CD4-positive, alpha-beta T cell treated with Interleukin-17A for 4 hours (primary cell): ENCODE measurements around the gene KDF1.
"Not testable (repeated sequence)": the region's sequence is repeated elsewhere in the genome, so short reads cannot be mapped to it uniquely, and the experiment has no call there.

ENCODE experiments used
- DNase-seq: peaks from one replicate; pipeline ENCODE4 v3.0.0-alpha.2; 2020; ENCODE audit warnings: mixed read lengths

KDF1 gene

DNA sequence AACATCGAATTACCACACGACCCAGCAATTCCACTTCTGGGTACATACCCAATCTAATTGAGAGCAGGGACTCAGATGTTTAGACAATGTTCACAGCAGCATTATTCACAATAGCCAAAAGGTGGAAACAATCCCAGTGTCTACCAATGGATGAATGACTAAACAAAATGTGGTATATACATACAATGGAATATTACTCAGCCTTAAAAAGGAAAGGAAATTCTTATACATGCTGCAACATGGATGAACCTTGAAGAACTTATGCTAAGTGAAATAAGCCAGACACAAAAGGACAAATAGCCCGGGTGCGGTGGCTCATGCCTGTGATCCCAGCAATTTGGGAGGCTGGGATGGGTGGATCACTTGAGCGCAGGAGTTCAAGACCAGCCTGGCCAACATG lies 6.9 kb downstream of the KDF1 start:
- DNase-seq: no peak

DNA sequence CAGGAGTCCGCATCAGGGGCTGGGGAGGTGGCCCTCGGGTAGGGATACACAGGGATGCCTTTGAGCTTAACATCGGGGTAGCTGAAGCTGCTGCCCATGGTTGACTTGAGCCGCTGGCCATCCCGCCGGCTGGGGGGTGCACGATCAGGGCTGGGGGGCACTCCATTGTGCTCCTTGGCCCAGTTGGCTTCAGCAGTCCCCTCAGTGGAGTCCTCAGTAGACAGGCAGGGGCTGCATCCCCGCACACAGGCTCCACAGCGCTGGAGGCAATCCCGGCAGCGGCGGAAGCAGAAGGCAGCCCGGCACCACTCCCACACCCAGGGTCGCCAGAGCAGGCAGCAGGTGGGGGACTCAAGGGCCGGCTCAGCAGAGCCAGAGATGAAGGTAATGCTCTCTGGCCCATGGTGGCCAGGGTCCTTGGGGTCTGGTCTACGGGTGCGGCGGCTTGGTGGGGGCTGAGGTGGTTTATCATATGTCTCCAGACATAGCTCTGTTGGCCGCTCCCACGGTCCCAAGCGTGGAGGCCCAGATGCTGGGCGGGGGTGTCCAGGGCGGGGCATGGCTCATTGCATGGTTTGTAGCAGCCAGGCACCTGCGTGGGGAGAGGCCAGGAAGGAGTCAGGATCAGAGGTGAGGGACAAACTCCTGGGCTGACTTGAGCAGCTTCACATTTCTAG lies 8.3 kb downstream of the KDF1 start:
- DNase-seq: no peak

GRCh38 chr1:26951216-26951615 lies 9.1 kb downstream of the KDF1 start:
- DNase-seq: no peak

GRCh38 chr1:26950602-26951001 lies 9.7 kb downstream of the KDF1 start:
- no peak for DNase-seq

GRCh38 chr1:26949926-26950319 lies 10.3 kb downstream of the KDF1 start:
- no peak for DNase-seq

DNA sequence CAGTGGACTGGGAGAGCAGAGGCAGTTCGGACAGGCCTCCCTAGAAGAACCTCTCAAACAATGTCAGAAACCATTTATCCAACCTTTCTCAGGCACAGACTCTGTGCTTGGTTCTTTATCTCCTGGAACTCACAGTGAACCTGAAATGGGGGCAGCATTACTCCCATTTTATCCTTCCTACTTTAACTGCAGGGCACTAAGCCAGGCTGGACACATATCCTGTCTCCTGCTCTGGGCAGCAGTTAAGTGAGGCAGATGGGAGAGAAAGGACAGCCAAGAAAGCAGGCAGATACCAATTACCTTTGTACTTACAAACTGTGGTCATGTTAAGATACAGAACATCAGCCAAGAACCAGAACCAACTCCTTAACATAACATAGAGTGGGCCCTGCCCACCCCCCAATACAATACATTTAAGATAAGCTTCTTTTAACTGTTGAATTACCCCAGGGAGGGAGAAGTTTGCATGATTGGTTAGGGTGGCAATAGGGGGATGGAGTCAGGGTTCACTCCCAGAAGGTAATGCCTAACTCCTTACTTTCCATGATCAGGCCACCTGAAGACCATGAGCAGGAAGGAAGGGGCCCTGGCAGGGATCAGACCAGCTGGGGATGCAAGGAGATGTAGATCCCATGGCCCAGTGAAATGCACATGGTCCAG lies 10.9 kb downstream of the KDF1 start:
- no peak for DNase-seq

GRCh38 chr1:26948725-26949057 lies 11.6 kb downstream of the KDF1 start:
- not testable (repeated sequence) for DNase-seq

GRCh38 chr1:26946270-26946669 lies 14.0 kb downstream of the KDF1 start:
- DNase-seq: no peak

DNA sequence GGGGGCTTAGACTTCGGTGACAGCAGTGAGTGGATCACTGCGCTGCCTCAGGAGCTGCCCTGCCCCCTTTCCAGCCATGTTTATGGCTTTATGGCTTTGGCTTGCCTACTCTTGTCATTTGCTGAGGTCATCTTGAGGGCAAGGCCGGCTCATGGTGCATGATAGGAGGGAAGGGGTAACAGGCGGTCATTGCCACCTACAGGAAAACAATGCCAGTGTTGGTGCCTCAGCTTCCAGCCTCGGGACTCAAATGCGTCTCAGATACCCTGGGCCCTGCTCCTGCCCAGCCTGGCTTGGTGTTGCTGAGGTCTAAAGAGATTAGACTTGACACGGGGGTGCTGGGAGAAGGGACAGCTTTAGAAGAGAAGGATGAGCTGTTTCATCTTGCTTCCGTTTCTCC lies 14.5 kb downstream of the KDF1 start:
- DNase-seq: no peak

DNA sequence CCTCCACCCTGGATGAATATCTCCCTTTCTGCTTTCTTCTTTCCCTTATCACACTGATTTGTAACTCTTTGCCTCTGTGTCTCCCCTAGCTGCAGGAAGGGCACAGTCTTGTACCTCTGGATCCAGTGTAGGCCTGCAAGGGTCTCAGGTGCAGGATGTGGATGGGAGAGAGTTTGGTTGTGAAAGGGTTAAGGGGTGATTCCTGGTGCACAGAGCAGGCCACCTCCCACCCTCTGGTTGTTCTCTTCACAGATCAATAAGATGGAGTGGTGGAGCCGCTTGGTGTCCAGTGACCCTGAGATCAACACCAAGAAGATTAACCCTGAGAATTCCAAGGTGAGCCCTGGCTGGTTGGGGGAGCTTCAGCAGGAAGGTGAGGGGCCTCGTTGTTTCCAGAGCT lies 15.1 kb downstream of the KDF1 start:
- no peak for DNase-seq

DNA sequence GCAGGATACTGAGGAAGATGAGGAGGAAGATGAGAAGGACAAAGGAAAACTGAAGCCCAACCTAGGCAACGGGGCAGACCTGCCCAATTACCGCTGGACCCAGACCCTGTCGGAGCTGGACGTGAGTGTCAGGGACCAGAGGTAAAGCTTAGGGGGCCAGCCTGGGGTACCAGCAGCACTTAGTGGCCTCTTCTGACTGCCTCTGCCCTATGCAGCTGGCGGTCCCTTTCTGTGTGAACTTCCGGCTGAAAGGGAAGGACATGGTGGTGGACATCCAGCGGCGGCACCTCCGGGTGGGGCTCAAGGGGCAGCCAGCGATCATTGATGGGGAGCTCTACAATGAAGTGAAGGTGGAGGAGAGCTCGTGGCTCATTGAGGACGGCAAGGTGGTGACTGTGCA lies 17.6 kb downstream of the KDF1 start:
- DNase-seq: no peak

DNA sequence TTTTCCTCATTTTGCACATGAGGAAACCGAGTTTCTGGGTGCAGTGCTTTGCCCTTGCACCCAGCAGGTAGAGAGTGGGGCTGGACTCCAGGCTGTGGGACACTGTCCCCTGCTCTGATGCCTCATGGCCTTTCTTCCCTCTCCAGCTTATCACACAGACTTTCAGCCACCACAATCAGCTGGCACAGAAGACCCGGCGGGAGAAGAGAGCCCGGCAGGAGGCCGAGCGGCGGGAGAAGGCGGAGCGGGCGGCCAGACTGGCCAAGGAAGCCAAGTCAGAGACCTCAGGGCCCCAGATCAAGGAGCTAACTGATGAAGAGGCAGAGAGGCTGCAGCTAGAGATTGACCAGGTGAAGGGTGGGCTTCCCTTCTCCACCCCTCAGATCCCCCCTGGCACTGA lies 19.0 kb downstream of the KDF1 start:
- no peak for DNase-seq

DNA sequence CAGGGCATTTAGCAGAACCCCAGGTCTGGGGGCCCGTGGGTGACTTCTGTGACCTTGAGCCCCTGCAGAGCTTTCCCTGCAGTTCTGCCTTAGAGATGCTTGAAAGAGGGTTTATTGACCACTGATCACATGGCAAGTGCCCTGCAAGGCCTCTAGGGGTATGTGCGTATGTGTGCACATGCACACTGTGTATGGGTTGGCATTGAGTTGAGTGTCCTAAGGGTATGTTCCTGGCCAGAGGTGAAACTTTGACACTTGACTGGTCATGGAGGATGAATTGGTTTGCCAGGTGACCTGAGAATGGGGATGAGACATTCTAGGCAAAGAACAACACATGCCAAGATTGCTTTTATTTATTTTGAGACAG lies 21.6 kb downstream of the KDF1 start:
- DNase-seq: no peak

DNA sequence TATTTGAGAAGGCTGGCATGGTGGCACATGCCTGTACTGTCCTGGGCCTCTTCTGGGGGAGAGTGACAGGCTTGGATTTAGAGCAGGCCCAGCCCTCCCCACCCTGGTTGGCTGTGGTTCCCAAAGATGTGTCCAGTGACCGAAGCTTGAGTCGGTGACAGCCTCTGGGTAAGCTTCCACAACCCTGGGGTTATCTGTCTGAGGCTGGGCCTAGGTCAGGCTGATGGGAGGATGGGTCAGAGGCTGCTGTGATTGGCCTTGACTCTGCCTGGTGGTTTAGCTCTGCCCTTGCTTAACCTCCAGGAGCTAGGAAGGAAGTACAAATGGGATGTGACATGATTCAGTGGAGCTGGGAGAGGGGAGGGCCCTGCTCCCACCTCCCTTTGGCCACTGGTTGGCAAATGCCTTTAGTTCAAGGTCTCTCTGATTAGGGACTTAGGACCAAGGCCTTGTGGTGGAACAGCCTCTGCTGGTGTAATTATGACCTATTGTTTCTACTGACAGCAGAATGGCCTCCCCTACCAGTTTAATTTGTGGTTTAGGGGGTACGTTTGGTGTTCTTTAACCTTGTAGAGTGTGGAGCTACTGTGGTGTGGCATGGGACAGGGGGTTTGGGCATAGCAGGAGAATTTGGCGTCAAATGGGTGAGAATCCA lies 22.1 kb downstream of the KDF1 start:
- DNase-seq: no peak

- DNase-seq: no peak
These were observed 23.4 kb downstream of the KDF1 start for GRCh38 chr1:26936823-26937222.

GRCh38 chr1:26932531-26932930 lies 27.7 kb downstream of the KDF1 start:
- no peak for DNase-seq

DNA sequence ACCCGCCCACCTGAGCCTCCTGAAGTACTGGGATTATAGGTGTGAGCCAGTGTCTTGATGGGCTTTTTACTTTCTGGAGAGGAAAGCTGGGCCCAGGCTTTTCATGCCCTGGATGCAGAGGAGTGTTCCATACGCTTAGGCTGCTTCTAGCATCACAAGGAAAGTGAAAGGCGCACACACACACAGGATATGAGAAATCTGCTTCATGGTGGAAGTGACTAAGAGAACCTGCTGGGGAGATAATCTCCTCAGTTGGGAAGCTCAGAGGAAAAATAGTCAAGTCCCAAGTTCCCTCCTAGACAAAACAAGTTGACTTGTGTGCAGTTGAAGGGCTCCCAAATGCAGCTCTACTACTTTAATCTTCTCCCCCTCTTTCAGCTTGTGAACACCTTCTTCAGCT lies 36.6 kb downstream of the KDF1 start:
- DNase-seq: no peak

DNA sequence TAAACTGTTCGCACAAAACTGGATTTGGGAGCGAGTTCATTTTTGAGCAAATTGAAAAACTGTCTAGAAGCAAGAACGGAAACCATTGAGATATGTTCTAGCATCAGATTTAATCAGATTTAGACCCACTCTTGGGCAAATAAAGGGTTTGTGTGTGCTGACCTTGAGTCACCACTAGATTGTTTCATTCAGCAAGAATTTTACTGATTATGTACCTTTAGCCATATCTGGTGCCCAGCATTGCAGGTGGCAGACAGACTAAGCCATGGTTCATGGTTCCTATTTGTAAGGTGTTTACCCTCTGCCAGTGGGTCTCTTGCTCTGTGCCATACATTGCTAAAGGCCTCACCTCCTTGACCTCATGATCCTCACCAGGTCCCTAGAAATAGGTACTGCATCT lies 37.4 kb downstream of the KDF1 start:
- DNase-seq: no peak

GRCh38 chr1:26922431-26922729 lies 37.9 kb downstream of the KDF1 start:
- no peak for DNase-seq

DNA sequence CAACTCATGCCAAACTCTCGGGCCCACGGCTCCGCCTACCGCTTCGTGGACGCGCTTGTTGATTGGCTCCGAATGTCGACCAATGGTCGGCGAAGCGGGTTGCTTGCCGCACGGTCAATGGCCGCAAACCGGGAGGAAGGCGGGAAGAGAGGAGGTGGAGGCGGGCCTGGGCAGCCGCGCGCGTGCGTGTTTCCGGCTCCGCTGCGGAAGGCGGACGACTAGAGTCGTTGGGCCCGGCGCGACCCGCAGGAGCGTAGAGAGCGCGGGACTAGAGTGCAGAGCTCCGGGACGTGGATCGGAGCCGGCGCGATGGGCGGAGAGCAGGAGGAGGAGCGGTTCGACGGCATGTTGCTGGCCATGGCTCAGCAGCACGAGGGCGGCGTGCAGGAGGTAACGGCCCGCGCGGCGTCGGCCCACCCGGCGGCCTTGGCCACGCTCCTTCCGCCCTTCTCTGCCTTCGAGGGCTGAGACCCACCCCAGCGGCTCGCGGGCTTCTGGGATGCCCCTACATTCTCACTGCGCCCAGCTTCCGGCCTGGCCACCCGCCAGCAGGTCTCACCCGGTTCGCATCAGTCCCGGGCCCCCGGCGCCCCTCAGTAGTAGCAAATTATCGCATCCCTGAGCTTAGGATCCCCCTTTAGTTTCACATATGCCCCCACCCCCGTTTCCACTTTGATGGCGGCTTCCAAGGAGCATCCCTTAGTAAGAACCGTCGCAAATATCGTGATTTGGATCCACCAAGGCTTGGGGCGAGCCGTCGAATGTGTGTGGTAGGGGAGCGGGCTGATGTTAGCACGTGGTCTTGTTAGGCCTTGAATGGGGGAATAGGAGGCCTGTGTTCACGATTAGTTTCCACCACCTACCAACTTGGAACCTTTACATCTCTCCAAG lies 38.5 kb downstream of the KDF1 start, which contains the start of gene NUDC:
Gene NUDC, plus strand, starts transcription at position 204 of the 891 bp plus-strand sequence. Its CDS starts 106 bp downstream, at position 310.
- DNase-seq: peak; percentile 95

DNA sequence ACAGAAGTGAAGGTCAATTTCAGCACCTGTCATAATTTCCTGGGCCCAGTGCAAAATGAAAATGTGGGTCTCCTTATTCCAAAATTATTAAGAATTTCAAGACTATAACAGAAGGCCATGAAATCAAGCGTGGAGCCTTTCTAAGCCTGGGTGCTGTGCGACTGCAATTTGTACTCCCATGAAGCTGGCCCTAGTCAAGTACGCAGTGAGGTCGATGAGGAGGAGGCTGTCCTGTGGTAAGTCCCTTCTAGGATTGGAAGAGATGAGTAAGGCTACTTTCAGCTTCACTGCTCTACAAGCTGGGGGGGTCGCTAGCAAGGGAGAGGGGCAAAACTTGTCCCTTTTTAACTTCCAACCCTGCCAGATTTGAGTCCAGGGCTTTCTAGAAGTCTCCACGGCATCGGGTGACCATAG lies 39.1 kb downstream of the KDF1 start:
- DNase-seq: no peak

- DNase-seq: no peak
These were observed 44.9 kb downstream of the KDF1 start for GRCh38 chr1:26915204-26915842.
